Measurements from ENCODE around the gene TOP3A.
"Not testable (repeated sequence)": the region's sequence is repeated elsewhere in the genome, so short reads cannot be mapped to it uniquely, and the experiment has no call there.

TOP3A gene

GRCh38 chr17:18344021-18344420 is 29.2 kb upstream of the TOP3A start:
- no peaks in the 10 kb centered on the region for H3K79me2 ChIP-seq (ENCODE audit: insufficient read depth, low read length)
- no peak overlapping the region for H3K4me3 ChIP-seq (ENCODE audit: low read depth, low read length, poor library complexity, severe bottlenecking)
- H3F3A ChIP-seq (ENCODE audit: insufficient read depth, low read length), result no peaks in the 10 kb centered on the region
- H2AFZ ChIP-seq (ENCODE audit: low read length), result no peak overlapping the region
- peaks cover 85% of the 10 kb centered on the region for H3K36me3 ChIP-seq (ENCODE audit: insufficient read depth, low read length)
- H3K9me3 ChIP-seq (ENCODE audit: low read length), result no peaks in the 10 kb centered on the region
- no peak overlapping the region for H3K27ac ChIP-seq (ENCODE audit: low read depth, low read length, poor library complexity, severe bottlenecking)
- H3K4me1 ChIP-seq (ENCODE audit: insufficient read depth, low read length, severe bottlenecking), result no peaks in the 10 kb centered on the region
- no peaks in the 10 kb centered on the region for H3K27me3 ChIP-seq (ENCODE audit: insufficient read depth, low read length)
- H3K4me2 ChIP-seq (ENCODE audit: low read length), result no peak overlapping the region
- no peak overlapping the region for H3K9ac ChIP-seq (ENCODE audit: low read length)
- no peaks in the 10 kb centered on the region for H4K20me1 ChIP-seq (ENCODE audit: insufficient read depth, low read length)
- H3K9me2 ChIP-seq (ENCODE audit: low read depth, low read length), result no peaks in the 10 kb centered on the region
- TF ChIP-seq EZH2 (IDR thresholded peaks at IDR 0.05; ENCODE audit: borderline replicate concordance, low read length) (no peak), CTCF (IDR thresholded peaks at IDR 0.05; ENCODE audit: low read length) (no peak)

- Histone ChIP-seq H3K4me3 (ENCODE audit: low read depth, low read length, poor library complexity, severe bottlenecking) (no peak overlapping the region), H3K9me2 (ENCODE audit: low read depth, low read length) (no peaks in the 10 kb centered on the region), H3F3A (ENCODE audit: insufficient read depth, low read length) (no peaks in the 10 kb centered on the region), H3K9me3 (ENCODE audit: low read length) (no peaks in the 10 kb centered on the region), H3K4me2 (ENCODE audit: low read length) (no peak overlapping the region), H4K20me1 (ENCODE audit: insufficient read depth, low read length) (no peaks in the 10 kb centered on the region), H3K27ac (ENCODE audit: low read depth, low read length, poor library complexity, severe bottlenecking) (no peak overlapping the region), H3K27me3 (ENCODE audit: insufficient read depth, low read length) (no peaks in the 10 kb centered on the region), H3K9ac (ENCODE audit: low read length) (no peak overlapping the region), H3K79me2 (ENCODE audit: insufficient read depth, low read length) (no peaks in the 10 kb centered on the region), H3K36me3 (ENCODE audit: insufficient read depth, low read length) (peaks cover 71% of the 10 kb centered on the region), H3K4me1 (ENCODE audit: insufficient read depth, low read length, severe bottlenecking) (no peaks in the 10 kb centered on the region), H2AFZ (ENCODE audit: low read length) (no peak overlapping the region)
- no peak for TF ChIP-seq EZH2 (IDR thresholded peaks at IDR 0.05; ENCODE audit: borderline replicate concordance, low read length)
- no peak for TF ChIP-seq CTCF (IDR thresholded peaks at IDR 0.05; ENCODE audit: low read length)
Measured at GRCh38 chr17:18339933-18340332, 25.1 kb upstream of the TOP3A start.

- not testable (repeated sequence) for H3K27me3 ChIP-seq (ENCODE audit: insufficient read depth, low read length); H3K4me2 ChIP-seq (ENCODE audit: low read length); H3K9ac ChIP-seq (ENCODE audit: low read length); H3K4me1 ChIP-seq (ENCODE audit: insufficient read depth, low read length, severe bottlenecking); H3F3A ChIP-seq (ENCODE audit: insufficient read depth, low read length); H3K27ac ChIP-seq (ENCODE audit: low read depth, low read length, poor library complexity, severe bottlenecking); H3K79me2 ChIP-seq (ENCODE audit: insufficient read depth, low read length); H3K9me2 ChIP-seq (ENCODE audit: low read depth, low read length); H2AFZ ChIP-seq (ENCODE audit: low read length); H4K20me1 ChIP-seq (ENCODE audit: insufficient read depth, low read length); H3K9me3 ChIP-seq (ENCODE audit: low read length); H3K4me3 ChIP-seq (ENCODE audit: low read depth, low read length, poor library complexity, severe bottlenecking)
- peaks cover 68% of the 10 kb centered on the region for H3K36me3 ChIP-seq (ENCODE audit: insufficient read depth, low read length)
Measured at GRCh38 chr17:18338158-18338557, 23.4 kb upstream of the TOP3A start.

DNA sequence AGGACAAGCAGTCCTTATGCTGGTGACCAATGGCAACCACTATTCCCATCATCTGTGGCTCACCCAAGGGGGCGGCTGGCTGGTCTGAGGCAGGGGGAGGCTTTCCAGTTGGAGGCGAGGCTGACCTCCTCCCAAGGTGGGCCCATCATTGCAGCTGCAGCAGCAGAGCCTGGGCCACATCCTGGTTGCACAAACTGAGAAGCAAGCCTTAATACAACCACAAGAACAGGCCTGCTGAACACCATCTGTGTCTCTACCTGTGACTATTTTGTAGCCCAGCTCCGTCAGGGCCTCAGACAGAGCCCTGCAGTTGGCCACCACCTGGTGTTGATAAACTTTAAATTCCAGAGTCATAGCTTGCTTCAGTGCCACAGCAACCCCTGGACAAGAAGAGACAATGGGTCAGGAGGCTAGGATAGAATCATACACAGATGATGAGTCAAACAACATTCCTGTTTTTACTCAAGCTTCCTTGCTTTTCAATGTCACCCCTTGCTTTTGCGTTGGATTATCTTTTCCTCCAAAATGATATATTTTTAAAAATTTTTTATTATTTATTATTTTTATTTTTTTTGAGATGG is 18.2 kb upstream of the TOP3A start:
- Histone ChIP-seq H2AFZ (ENCODE audit: low read length) (no peak overlapping the region), H3K4me3 (ENCODE audit: low read depth, low read length, poor library complexity, severe bottlenecking) (no peak overlapping the region), H3K9ac (ENCODE audit: low read length) (no peak overlapping the region), H3F3A (ENCODE audit: insufficient read depth, low read length) (no peaks in the 10 kb centered on the region), H3K9me3 (ENCODE audit: low read length) (no peaks in the 10 kb centered on the region), H3K4me1 (ENCODE audit: insufficient read depth, low read length, severe bottlenecking) (no peaks in the 10 kb centered on the region), H3K79me2 (ENCODE audit: insufficient read depth, low read length) (no peaks in the 10 kb centered on the region), H3K27ac (ENCODE audit: low read depth, low read length, poor library complexity, severe bottlenecking) (no peak overlapping the region), H4K20me1 (ENCODE audit: insufficient read depth, low read length) (no peaks in the 10 kb centered on the region), H3K36me3 (ENCODE audit: insufficient read depth, low read length) (peaks cover 69% of the 10 kb centered on the region), H3K27me3 (ENCODE audit: insufficient read depth, low read length) (no peaks in the 10 kb centered on the region), H3K9me2 (ENCODE audit: low read depth, low read length) (no peaks in the 10 kb centered on the region), H3K4me2 (ENCODE audit: low read length) (no peak overlapping the region)
- TF ChIP-seq EZH2 (IDR thresholded peaks at IDR 0.05; ENCODE audit: borderline replicate concordance, low read length), result no peak
- no peak for TF ChIP-seq CTCF (IDR thresholded peaks at IDR 0.05; ENCODE audit: low read length)
